Stimulated activated CD4-positive, alpha-beta T cell treated with anti-CD3 and anti-CD28 coated beads, Interleukin-1b, Interleukin-23, amount 100 ng/mL, for 24 hours (primary cell): Measurements from ENCODE around the gene MED23.
"Not testable (repeated sequence)": the region's sequence is repeated elsewhere in the genome, so short reads cannot be mapped to it uniquely, and the experiment has no call there.

Source experiments
- DNase-seq, 4 experiments: peaks; one replicate each; pipeline ENCODE4 v3.0.0-alpha.2; 2020; ENCODE audit warnings: low read depth in 4 of 4, low spot score in 1 of 4

The MED23 gene

GRCh38 chr6:131574686-131575085, 53.4 kb downstream of the MED23 start:
- DNase-seq, result no peak

- no peak for DNase-seq
These were observed 53.9 kb downstream of the MED23 start for GRCh38 chr6:131574133-131574532.

- no peak for DNase-seq
These were observed 55.2 kb downstream of the MED23 start, which contains the start of gene ARG1 for GRCh38 chr6:131572686-131573415. ARG1 (plus strand) TSS chr6:131573226; CDS start chr6:131573283, 57 bp downstream.

DNA sequence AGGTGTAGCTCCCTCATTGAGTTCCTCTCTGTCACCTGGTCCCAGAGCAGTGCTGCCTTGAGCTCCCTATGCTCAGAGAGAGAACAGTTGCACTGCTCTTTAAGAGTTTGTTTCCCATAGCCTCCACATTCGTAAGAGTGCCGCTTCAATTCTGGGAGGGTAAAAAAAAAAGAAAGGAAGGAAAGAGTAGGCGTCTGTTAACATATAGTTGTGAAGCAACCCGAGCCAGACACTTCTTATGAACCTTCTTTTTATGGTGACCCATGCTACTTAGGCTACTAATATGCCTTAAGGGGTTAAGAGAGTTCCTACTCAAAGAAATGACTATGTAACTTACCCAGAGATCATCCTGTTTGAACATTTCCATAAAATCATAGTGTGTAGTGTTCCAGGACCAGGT, 59.3 kb downstream of the MED23 start:
- DNase-seq, result no peak

GRCh38 chr6:131565056-131565455, 63.0 kb downstream of the MED23 start:
- DNase-seq, result no peak

- DNase-seq, result no peak
These were observed 65.9 kb downstream of the MED23 start for GRCh38 chr6:131561925-131562707.

DNA sequence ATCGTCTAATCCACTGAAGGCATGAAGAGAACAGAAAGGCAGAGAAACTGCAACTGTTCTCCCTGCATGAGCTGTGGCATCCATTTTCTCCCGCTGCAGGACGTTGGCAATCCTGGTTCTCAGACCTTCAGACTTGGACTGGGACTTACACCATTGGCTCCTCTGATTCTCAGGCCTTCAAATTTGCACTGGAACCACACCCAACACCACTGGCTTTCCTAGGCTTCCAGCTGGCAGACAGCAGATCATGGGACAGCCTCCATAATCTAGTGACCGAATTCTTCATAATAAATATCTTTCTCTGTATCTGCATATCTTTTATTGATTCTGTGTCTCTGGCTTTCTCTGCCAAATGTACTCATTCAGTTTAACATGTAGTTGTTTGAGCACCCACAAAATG, 69.1 kb downstream of the MED23 start:
- DNase-seq, result no peak

DNA sequence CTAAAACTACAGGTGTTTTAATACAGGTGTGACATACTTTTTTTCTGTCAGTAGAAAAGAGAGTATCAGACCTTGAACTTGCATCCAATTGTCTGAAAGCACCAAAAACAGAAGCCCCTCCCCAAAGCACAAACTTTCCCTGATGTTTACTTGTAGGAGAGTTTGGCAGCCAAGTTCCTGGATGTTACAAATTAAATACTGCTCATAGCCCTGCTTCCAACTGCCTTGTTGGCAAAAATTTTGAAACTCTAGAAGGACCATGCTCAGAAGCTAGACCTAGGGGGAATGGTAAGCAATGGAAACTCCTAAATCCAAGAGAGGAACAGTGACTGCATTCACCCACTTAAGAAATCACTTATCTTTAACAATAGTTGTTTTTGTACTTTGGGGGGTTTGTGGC, 72.0 kb downstream of the MED23 start:
- DNase-seq, result no peak

GRCh38 chr6:131552572-131552971, 75.5 kb downstream of the MED23 start:
- DNase-seq, result no peak

DNA sequence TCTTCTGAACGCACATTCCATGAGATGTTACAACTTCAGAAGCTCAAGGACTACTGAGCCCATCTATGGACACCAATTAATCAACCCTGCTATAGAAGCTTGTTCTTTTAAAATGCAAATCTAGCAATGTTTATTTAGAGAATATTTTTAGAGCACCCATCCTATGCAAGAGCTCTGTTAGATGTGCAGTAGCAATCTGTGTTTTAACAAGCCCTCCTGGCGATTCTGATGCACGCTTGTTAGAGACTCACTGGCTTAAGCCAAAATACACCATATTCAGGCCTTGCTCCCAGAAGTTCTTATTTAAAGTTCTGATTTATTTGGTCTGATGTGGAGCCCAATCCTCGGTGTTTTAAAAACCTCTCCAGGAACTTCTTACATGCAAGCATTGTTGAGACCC, 76.1 kb downstream of the MED23 start:
- DNase-seq, result no peak

DNA sequence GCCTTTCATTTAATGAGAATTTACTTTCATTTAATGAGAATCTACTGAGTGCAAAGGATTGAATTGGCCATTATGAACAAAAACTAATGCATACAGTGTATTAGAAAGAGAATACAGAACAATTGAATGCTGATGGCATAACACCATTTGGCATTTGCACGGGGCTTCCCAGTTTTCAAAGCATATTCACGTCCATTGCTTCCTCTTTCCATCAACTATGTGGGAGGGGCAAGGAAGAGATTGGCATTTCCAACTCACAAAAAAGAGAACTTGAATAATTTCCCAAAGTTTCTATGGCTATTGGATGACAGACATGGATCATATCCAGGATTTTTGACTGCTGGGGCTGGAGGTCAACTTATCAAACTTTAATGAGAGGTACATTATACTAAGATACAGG, 78.2 kb downstream of the MED23 start:
- no peak for DNase-seq

DNA sequence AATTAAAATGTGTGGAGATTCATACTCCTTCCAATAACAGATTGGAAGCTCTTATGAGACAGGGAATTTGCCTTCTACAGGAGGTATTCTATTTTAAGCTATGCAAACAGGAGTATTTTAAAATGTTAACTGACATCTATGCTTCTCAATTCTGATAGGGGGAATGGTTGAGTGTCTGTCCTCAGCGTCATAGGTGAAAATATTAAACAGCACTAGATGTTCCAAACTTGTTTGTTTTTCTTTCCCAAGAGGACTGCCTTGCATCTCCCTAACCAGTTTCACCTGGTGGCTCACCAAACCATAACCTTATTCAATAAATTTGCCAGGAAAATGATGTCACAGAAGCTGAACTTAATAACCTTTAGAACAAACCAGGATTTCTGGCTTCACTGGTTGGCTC, 79.6 kb downstream of the MED23 start:
- DNase-seq, result no peak

DNA sequence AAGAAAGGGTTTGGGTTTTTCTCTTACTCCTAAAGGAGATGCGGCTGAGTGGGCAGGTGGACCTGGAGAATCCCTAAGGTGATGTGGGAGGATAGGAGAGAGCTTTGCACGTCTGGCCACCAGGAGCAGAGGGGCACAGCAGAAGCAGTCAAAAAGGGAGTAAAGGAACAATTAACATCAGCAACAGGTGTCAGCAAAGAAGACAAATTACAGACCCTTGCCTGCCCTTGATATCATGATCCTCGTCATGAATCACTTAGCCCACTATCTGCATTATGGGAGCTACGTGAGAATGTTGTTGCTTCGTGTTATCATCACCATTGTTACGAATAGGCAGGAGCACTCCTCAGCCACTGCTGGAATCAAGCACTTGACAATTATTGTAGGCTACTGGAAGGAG, 80.6 kb downstream of the MED23 start:
- DNase-seq, result no peak

DNA sequence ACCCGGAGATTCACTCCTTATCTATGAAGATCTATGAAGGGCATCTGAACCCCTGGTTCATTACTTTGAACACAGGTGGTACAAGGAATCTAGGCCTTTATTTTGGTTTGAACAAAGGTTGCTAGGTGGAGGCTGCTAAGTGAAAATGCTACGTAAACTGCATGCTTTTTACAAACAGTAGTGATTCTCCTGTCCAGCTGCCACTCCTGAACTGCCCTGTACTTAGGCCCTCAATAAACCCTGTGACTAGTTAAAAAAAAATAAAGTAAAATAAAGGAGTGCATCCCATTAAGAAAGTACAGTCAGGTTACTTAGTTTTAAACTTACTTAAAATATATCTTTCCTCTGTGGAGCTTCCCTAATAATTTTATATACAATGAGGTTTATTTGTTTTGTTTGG, 82.7 kb downstream of the MED23 start:
- no peak for DNase-seq

DNA sequence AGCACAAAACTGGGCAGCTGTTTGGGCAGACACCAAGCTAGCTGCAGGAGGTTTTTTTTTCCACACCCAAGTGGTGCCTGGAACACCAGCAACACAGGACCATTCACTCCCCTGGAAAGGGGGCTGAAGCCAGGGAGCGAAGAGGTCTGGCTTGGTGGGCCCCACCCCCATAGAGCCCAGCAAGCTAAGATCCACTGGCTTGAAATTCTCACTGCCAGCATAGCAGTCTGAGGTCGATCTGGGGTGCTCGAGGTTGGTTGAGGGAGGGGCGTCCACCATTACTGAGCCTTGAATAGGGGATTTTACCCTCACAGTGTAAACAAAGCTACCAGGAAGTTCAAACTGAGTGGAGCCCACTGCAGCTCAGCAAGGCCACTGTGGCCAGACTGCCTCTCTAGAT, 89.4 kb downstream of the MED23 start:
- DNase-seq, result not testable (repeated sequence)

DNA sequence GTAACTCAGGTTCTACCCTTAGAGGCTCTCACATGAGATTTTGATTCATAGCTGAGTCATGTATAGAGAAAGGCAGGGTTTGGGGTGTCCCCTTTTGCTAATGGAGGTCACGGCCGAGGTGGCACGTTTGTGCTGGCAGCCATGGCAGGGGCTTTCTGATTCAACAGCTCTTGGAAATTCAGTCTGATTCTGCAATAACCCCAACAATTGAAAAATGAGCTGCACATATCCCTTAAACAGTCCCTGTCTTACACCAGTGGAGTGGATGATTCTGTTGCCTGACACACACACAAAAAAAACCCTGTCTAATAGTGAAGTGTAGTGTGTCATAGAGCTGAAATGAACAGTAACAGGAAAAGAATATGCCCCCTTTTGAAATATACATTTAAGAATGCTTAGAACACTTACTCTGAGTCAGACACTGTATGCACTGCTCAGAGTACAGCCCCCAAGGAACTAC, 95.4 kb downstream of the MED23 start:
- DNase-seq, result peak in 3 of 4 experiments; percentile 24 to 57 (median 39)

DNA sequence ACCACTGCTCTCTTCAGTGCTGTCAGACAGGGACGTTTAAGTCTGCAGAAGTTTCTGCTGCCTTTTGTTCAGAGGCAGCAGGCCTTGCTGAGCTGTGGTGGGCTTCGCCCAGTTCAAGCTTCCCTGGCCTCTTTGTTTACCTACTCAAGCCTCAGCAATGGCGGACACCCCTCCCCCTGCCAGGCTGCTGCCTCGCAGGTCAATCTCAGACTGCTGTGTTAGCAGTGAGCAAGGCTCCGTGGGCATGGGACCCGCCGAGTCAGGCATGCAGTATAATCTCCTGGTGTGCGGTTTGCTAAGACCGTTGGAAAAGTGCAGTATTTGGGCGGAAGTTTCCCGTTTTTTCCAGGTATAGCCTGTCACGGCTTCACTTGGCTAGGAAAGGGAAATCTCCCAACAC, 96.4 kb downstream of the MED23 start:
- DNase-seq, result not testable (repeated sequence)

GRCh38 chr6:131530936-131531335, 97.1 kb downstream of the MED23 start:
- DNase-seq, result not testable (repeated sequence)

GRCh38 chr6:131524695-131525336, 103.2 kb downstream of the MED23 start:
- no peak for DNase-seq

- DNase-seq, result no peak
These were observed 103.9 kb downstream of the MED23 start for GRCh38 chr6:131523988-131524673.
